HG03066 (cell line): ENCODE measurements around the gene CD81.
"Not testable (repeated sequence)": the region's sequence is repeated elsewhere in the genome, so short reads cannot be mapped to it uniquely, and the experiment has no call there.

Experiments used
- ATAC-seq: cut with Tn5 transposase; IDR thresholded peaks from one replicate; pipeline ENCODE4 v1.9.1; 2021; ENCODE audit warnings: low read depth; ENCODE audit not compliant: unreplicated experiment

CD81 gene

DNA sequence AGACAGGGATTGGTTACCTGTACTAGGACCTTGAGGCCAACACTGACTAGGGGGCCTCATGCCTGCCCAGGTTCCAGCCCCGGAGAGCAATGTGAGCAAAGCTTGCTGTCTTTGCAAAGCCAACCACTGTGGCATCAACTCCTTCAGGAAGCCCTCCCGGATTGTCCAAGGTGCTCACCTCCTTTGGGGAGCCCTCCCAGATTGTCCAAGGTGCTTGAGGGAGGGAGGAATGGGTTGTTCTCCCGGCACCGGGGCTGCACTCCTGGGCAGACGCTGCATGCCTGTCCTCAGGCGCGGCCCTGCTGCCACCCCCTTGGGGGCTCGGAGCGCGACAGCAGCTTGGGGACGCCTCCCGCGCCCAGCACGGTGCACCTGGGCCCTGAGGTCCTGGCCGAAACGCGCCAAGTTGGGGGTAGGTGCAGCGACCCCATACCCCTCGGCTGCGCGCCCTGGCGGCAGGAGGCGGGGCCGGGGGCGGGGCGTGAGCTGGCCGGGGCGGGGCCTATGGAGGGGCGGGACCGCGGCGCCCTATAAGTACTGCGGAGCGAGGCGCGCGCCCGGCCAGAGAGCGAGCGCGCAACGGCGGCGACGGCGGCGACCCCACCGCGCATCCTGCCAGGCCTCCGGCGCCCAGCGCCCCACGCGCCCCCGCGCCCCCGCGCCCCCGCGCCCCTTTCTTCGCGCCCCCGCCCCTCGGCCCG is at the start of gene CD81:
TSS of gene CD81 (plus strand) at position 560 of the 701 bp plus-strand sequence. CDS start 240 bp downstream, outside the sequence.
- peak; percentile 35 for ATAC-seq

GRCh38 chr11:2328021-2328420 is 49.1 kb upstream of the CD81 start:
- no peak for ATAC-seq

- ATAC-seq = no peak
These were observed 48.3 kb upstream of the CD81 start for GRCh38 chr11:2328656-2329354.

GRCh38 chr11:2329551-2329950 is 47.6 kb upstream of the CD81 start:
- no peak for ATAC-seq

GRCh38 chr11:2330696-2331095 is 46.4 kb upstream of the CD81 start:
- ATAC-seq = no peak

GRCh38 chr11:2331404-2331803 is 45.7 kb upstream of the CD81 start:
- ATAC-seq = no peak

GRCh38 chr11:2332569-2332968 is 44.5 kb upstream of the CD81 start:
- ATAC-seq = not testable (repeated sequence)

- not testable (repeated sequence) for ATAC-seq
These were observed 43.5 kb upstream of the CD81 start for GRCh38 chr11:2333486-2334205.

DNA sequence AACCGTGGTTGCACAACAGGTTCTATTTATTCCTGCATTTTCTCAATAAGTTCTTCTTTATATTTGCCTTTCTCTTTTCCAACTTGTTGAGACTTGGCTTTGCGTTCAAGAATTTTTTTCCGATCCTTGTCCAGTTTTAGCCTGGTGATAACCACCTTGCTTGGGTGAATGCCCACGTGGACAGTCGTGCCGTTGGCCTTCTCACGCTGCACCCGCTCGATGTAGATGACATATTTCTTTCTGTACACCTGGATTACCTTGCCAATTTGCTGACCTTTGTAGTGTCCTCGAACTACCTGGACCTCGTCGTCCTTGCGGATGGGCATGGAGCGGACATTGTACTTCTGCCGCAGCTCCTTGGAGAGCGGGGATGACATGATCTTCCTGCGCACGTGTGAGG is 41.8 kb upstream of the CD81 start:
- not testable (repeated sequence) for ATAC-seq

DNA sequence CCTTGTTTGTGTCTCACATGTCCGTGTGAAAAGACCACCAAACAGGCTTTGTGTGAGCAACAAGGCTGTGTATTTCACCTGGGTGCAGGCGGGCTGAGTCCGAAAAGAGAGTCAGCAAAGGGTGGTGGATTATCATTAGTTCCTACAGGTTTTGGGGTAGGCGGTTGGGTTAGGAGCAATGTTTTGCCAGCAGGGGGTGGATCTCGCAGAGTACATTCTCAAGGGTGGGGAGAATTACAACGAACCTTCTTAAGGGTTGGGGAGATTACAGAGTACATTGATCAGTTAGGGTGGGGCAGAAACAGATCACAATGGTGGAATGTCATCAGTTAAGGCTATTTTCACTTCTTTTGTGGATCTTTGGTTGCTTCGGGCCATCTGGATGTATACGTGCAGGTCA is 38.4 kb upstream of the CD81 start:
- not testable (repeated sequence) for ATAC-seq

GRCh38 chr11:2342557-2342956 is 34.6 kb upstream of the CD81 start:
- ATAC-seq = no peak

- no peak for ATAC-seq
These were observed 34.1 kb upstream of the CD81 start for GRCh38 chr11:2342981-2343380.

- no peak for ATAC-seq
These were observed 33.6 kb upstream of the CD81 start for GRCh38 chr11:2343502-2343901.

- ATAC-seq = no peak
These were observed 32.1 kb upstream of the CD81 start for GRCh38 chr11:2345050-2345449.

DNA sequence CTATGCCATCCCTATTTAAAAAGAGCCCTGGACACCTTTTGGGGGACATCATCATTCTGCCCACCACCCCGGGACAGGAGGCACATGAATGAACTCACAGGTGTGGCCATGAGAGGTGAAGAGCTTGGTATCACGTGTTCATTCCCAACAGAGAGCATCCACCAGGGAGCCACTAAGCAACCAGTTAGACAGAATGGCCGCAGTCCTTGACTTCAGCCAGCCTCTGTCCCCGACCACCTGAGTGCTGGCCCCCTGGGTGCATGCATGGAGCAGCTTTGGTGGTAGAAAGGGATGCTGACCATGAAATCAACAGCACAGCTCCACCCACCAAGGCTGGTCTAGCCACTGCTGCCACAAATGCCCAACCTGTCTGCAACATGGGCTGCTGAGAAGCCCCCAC is 31.1 kb upstream of the CD81 start:
- ATAC-seq = no peak

DNA sequence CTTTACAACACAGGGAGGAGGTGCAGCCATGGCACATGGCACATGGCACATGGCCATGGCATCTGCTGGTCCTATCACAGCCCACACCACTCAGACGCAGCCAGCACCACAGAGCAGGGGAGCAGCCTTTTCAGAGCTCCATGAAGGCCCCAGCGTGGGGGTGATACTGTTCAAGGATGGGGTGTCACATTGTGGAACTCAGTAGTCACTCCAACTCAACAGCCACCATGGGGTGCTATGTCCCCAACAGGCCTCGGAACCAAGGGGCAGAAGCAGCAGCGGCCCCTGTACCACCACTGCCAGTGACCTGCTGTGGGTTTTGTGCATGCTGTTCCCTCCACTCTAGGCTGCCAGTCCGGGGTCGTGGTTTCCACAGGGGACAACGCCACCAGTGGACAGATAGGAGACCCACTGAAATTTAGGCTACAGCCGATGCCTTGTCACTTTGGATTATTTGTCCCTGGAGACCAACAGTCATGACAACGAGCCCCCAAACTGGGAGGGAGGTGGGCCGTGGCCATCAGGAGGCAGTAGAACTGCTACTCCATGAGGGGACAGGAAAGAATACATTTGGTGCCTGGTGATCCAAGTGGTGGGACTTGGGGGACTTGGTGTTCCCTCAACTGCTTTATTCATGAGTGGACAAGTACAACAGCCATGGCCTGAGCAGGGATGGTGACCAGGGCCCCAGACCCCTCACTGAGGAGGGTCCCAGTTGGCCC is 30.4 kb upstream of the CD81 start:
- no peak for ATAC-seq

DNA sequence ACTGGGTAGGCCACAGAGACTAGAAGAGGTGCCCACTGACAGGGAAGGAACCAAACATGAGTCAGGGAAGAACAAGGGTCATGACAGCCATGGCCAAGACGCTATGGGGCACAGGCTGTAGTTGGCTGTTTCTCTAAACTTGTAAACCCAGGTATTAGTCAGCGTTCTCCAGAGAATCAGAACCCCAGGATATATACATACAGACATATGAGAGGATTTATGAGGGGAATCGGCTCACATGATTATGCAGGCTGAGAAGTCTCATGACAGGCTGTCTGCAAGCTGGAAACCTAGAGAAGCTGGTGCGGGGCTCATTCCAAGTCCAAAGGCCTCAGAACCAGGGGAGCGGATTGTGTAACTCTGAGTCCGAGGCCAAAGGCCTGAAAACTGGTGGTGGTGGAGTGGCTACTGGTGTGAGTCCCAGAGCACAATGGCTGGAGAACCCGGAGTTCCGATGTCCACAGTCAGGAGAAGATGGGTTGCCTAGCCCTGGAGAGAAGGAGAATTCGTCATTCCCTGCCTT is 29.7 kb upstream of the CD81 start:
- ATAC-seq = no peak

DNA sequence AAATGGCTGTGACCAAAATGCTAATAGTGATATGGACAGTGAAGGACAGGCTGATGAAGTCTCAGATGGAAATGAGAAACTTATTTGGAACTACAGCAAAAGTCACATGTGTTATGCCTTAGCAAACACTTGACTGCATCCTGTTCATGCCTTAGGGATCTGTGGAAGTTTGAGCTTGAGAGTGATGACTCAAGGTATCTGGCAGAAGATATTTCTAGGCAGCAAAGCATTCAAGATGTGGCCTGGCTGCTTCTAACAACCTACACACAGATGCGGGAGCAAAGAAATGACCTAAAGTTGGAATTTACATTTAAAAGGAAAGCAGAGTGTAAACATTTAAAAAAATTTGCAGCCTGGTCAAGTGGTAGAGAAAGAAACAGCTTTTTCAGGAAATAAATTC is 28.1 kb upstream of the CD81 start:
- no peak for ATAC-seq

DNA sequence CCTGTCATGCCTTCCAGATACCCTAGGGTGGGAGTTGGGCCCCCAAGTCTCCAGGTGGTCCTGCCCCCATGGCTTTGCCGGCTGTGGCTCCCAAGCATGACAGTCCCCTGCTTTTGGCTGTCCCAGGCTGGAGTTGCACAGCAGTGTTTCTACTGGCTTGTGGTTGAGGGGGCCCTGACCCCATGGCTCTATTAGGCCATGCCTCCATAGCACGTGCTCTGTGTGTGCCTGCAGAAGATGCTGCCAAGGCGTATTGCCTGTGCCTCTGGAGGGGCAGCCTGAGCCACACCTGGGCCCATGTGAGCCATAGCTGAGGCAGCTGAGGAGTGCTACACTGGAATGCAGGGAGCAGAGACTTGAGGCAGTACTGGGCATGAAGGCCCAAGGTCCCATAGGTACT is 25.4 kb upstream of the CD81 start:
- no peak for ATAC-seq

GRCh38 chr11:2352420-2352819 is 24.7 kb upstream of the CD81 start:
- ATAC-seq = no peak
